GM19099 (cell line): Measurements from ENCODE around the gene FXYD2.

Experiments used
- POLR2A ChIP-seq: IDR thresholded peaks from 3 replicates; pipeline ENCODE4 v1.6.1; 2011; ENCODE audit warnings: low read depth; ENCODE audit not compliant: insufficient read length; ENCODE audit errors: extremely low read depth

FXYD2 gene

GRCh38 chr11:117809236-117810055 lies 15.1 kb downstream of the FXYD2 start:
- no peak for TF ChIP-seq POLR2A

- no peak for TF ChIP-seq POLR2A
Observed at GRCh38 chr11:117808784-117809183, 15.8 kb downstream of the FXYD2 start.

GRCh38 chr11:117807482-117808327 lies 16.8 kb downstream of the FXYD2 start:
- no peak for TF ChIP-seq POLR2A

GRCh38 chr11:117806846-117807245 lies 17.7 kb downstream of the FXYD2 start:
- no peak for TF ChIP-seq POLR2A

DNA sequence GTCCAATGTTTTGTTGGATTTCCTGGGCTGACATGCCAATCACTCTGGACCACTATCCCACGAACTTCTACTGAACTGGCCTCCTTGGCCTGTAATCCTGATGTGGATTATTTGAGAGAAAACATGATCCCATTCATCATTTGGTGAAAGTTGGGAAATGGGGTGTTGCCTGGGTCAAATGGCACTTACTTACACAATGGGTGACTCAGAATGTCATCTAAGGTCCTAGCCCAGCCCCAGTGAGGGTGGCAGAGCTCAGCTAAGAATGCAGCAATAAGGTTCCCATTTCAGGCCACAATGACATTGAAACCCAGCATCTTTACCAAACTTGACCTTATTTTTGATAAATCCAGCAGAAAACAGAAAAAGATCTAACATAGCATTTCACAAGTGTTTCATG lies 19.5 kb downstream of the FXYD2 start:
- TF ChIP-seq POLR2A: no peak

GRCh38 chr11:117803896-117804295 lies 20.6 kb downstream of the FXYD2 start:
- TF ChIP-seq POLR2A: no peak

GRCh38 chr11:117799634-117800033 lies 24.9 kb downstream of the FXYD2 start:
- no peak for TF ChIP-seq POLR2A

- no peak for TF ChIP-seq POLR2A
Observed at GRCh38 chr11:117796872-117797529, 27.5 kb downstream of the FXYD2 start, which contains the start of gene DSCAML1. DSCAML1 (minus strand) TSS chr11:117797216; CDS start chr11:117797079, 137 bp downstream.

DNA sequence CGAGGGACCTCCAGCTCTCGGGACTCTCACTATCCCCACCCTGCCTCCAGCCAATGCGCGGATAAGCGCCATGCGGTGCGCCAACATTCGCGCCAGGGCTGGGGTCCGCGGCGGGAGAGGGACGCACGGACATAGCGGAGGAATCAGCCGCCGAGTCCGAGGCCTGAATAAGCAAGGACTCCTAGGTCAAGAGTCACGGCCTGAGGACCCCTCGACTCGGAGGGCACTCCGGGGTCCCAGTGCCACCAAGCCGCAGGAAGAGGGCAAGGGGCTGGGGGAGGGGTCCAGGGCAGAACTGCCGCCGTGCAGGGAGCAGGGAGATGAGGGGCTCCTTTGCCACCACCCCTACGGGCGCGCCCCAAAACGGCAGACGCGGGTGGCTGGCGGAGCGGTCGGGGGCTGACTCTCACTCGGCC lies 28.1 kb downstream of the FXYD2 start:
- no peak for TF ChIP-seq POLR2A

DNA sequence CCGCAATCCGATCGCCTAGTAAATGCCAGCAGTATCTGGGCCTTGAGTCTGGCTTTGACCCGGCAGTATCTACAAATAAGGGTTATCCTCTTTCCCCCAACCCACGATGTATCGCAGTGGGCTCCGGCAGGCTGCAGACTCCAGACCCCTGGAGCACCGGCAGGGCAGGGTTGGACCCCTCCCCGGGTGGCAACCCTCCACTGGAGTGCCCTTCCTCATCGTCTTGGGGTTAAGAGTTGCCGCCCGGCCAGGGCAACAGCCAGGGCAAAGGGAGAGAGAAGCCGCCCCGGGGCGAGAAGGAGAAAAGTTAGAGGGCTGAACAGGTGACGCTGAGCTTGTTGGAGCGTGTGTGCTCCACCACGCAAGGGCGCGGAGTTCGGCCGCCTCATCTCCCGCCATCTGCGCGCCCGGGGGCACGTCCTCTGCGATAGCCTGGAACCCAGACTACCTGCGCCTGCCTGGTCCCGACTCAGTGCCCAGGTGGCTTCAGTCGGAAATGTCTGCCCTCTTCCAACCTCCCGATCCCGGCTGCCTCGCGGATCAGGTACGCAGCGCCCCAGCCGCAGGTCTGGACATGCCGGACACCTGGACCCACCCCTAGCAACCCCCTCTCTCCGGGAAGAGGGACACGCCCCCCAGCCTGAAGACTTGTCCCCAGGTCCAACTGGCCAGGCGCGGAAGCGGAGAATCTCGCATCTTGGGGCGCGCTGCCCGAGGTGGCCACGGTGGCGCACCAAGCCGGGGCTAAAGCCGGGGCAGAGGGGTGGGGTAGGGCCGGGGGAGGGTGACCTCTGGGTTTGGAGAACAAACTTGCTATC lies 28.7 kb downstream of the FXYD2 start:
- no peak for TF ChIP-seq POLR2A

GRCh38 chr11:117794772-117795629 lies 29.5 kb downstream of the FXYD2 start:
- no peak for TF ChIP-seq POLR2A

DNA sequence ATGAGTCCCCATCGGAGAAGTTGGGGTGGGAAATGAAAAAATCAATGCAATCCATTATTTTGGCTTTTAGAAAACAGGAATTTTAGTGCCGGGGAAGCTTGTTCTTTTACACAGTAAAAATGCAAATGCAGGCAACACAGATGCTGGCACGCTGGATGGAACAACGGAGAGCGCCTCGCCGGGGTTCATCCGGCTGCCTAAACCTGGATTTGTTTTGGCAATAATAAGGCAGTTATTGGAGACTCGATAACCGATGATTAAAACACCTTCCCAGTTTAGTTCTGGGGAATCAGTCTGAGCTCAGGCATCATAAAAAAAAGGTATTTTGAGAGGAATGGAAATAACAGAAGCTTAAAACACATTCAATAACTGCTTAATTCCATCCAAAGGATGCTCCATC lies 30.4 kb downstream of the FXYD2 start:
- TF ChIP-seq POLR2A: no peak

DNA sequence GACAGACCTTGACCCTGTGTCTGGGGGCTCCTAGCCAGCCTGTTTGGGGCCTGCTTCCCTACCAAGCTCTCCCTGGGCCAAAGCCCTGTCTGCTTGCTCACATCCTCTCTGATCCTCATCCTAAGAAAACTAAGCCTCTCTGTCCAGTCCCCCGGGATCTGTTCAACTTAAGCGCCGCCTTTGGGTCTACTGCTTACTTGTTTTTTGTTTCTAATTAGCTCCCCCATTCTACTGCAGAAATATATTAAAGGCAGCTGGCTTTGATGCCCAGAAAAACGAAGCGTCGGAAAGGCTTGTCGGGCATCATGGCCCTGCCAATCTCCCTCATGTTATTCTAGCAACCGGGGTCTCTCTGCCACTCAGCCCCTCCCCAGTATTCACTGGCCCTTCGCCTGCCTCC lies 31.0 kb downstream of the FXYD2 start:
- TF ChIP-seq POLR2A: no peak

GRCh38 chr11:117792992-117793391 lies 31.6 kb downstream of the FXYD2 start:
- TF ChIP-seq POLR2A: no peak
